GM21529 (cell line): ENCODE measurements around the gene SULF2.

ENCODE experiments used
- ATAC-seq: cut with Tn5 transposase; IDR thresholded peaks from one replicate; pipeline ENCODE4 v1.9.1; 2021; ENCODE audit not compliant: unreplicated experiment

The SULF2 gene

DNA sequence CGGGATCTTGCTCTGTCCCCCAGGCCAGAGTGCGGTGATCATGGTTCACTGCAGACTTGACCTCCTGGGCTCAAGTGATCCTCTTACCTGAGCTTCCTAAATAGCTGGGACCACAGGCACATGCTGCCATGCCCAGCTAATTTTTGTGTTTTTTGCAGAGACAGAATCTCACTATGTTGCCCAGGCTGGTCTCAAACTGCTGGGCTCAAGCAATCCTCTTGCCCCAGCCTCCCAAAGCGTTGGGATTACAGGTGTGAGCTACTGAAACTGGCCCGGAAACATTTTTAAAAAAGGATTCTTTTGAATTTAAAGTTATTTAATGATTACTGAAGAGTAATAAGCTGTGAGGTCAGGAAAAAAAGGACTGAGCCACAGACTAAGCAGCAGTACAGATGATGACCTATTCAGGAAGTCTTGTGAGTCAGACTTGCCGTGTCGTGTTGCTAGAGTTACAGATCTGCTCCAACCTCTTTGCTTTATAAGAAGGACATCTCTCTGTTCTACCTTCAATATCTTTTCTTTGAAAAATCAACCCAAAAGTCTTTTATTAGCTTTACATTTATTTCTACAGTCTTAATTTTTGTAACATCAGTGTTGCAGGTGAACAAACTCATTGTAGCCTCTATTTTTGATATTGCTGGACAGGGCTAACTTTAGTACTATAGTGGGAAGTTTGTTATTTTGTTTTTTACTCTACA, 174.9 kb downstream of the SULF2 start:
- ATAC-seq = peak; percentile 63

DNA sequence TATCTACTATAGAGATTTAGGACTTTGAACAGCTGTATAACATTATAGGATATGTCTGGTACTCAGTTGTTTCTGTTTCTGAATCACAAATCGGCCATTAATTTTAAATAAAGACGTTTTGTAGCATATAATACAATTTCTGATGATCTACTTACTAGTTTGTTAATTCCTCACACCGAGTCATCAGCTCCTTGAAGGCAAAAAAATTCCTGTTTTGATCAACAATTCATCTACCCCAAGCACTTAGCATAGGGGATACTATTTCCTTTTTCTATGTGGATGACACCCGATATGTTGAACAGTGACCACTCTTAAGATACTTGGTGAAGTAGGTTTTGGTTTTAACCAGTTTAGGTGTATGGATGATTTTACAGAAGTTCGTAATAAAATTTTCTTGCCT, 176.3 kb downstream of the SULF2 start:
- ATAC-seq = no peak
